Upper lobe of left lung (tissue), 6 donors: ENCODE measurements around the gene KIAA1958. TPM values are rescaled to one million over a fixed set of nuclear protein-coding genes. Genes with fewer than 3 reads are reported as not detected.

Experiments
- ATAC-seq, 2 donors: fragments of 200-7000 bp; cut with Tn5 transposase; one replicate each; pipeline ENCODE4 v1.9.1; 2022; ENCODE audit warnings: mild to moderate bottlenecking in 2 of 2, moderate library complexity in 2 of 2; ENCODE audit not compliant: low FRiP score in 2 of 2
- DNase-seq, 2 donors: peaks; one replicate each; pipeline ENCODE4 v3.0.0-alpha.2; 2019 to 2020
- H3K27ac ChIP-seq, 4 donors: fragments of 200-600 bp; sonication (generic); one replicate each; pipeline ENCODE4 v1.5.1; 2016 to 2019
- H3K27me3 ChIP-seq, 4 donors: fragments of 200-600 bp; sonication (generic); one replicate each; pipeline ENCODE4 v1.5.1; 2017 to 2019
- H3K36me3 ChIP-seq, 4 donors: fragments of 200-600 bp; sonication (generic); one replicate each; pipeline ENCODE4 v1.5.1; 2016 to 2019
- H3K4me1 ChIP-seq, 4 donors: fragments of 200-600 bp; sonication (generic); one replicate each; pipeline ENCODE4 v1.5.1; 2018 to 2019
- H3K4me3 ChIP-seq, 4 donors: fragments of 200-600 bp; sonication (generic); one replicate each; pipeline ENCODE4 v1.5.1; 2017 to 2019; ENCODE audit warnings: mild to moderate bottlenecking in 2 of 4, moderate library complexity in 1 of 4
- H3K9me3 ChIP-seq, 4 donors: fragments of 200-600 bp; sonication (generic); one replicate each; pipeline ENCODE4 v1.5.1; 2018 to 2019
- EP300 ChIP-seq, 4 donors: sonication (generic); formaldehyde crosslinking; IDR thresholded peaks; one replicate each; pipeline ENCODE4 v1.5.1; 2017; ENCODE audit warnings: antibody characterized with exemption in 4 of 4, control low read depth in 2 of 4
- POLR2A ChIP-seq, 4 donors: fragments of 450-650 bp; IDR thresholded peaks; one replicate each; pipeline ENCODE4 v1.5.1; 2016 to 2017; ENCODE audit warnings: antibody characterized with exemption in 4 of 4, mild to moderate bottlenecking in 2 of 4
- POLR2AphosphoS5 ChIP-seq, 2 donors: sonication (generic); formaldehyde crosslinking; IDR thresholded peaks; one replicate each; pipeline ENCODE4 v1.5.1; 2017; ENCODE audit warnings: antibody characterized with exemption in 2 of 2
- WGBS, 2 donors: methylation state at CpG; one replicate each; pipeline ENCODE4 v1.1.5; 2017 to 2018; 5-methylcytosine and 5-hydroxymethylcytosine counted together
- total RNA-seq, 6 donors: library from RNA; depleted of rRNA in 4 of 6; stranded (reverse); fragments of >200 nt in 4 of 6; gene quantifications; one replicate each; pipeline versions ENCODE4 v1.1.0 to v1.2.1, GENCODE V29; 2016 to 2021
- TF ChIP-seq, protein P1 (sequence below), 6 experiments: fragments of 450-650 bp in 4 of 6; fragments of 200-600 bp in 2 of 6; sonication (generic) in 2 of 6; IDR thresholded peaks; one replicate each; pipeline ENCODE4 v1.5.1; 2016 to 2019; ENCODE audit warnings: antibody characterized with exemption in 6 of 6
- donor health status: DM: no; HTN: no; CAD: no; lungs with moderate emphysema.
- donor health status: DM: no; HTN: yes; CAD: no; lungs with severe emphysema.

KIAA1958 gene
- total RNA-seq, 6 donors from 2014 or later = 9.2 to 21.1 (median 14.2) TPM

- no peaks in the 10 kb centered on the region for H3K27me3 ChIP-seq
- WGBS, 2 donors = 90 to 94% methylated on average over 5 of the region's 5 CpGs
- DNase-seq (no peak), ATAC-seq (no peak)
- TF ChIP-seq EP300 (IDR thresholded peaks at IDR 0.05) (no peak), POLR2A (IDR thresholded peaks at IDR 0.05) (no peak), POLR2AphosphoS5 (IDR thresholded peaks at IDR 0.05) (no peak)
- TF ChIP-seq, protein P1, sequence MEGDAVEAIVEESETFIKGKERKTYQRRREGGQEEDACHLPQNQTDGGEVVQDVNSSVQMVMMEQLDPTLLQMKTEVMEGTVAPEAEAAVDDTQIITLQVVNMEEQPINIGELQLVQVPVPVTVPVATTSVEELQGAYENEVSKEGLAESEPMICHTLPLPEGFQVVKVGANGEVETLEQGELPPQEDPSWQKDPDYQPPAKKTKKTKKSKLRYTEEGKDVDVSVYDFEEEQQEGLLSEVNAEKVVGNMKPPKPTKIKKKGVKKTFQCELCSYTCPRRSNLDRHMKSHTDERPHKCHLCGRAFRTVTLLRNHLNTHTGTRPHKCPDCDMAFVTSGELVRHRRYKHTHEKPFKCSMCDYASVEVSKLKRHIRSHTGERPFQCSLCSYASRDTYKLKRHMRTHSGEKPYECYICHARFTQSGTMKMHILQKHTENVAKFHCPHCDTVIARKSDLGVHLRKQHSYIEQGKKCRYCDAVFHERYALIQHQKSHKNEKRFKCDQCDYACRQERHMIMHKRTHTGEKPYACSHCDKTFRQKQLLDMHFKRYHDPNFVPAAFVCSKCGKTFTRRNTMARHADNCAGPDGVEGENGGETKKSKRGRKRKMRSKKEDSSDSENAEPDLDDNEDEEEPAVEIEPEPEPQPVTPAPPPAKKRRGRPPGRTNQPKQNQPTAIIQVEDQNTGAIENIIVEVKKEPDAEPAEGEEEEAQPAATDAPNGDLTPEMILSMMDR (IDR thresholded peaks at IDR 0.05) = no peak
- no peaks in the 10 kb centered on the region for H3K9me3 ChIP-seq
- peaks cover 0 to under 1% (median 0%) of the 10 kb centered on the region in 4 donors for H3K36me3 ChIP-seq
- H3K4me3 ChIP-seq = no peak overlapping the region
- H3K4me1 ChIP-seq = no peaks in the 10 kb centered on the region
- no peak overlapping the region for H3K27ac ChIP-seq
Observed at GRCh38 chr9:112654282-112654681, 167.7 kb downstream of the KIAA1958 start.

DNA sequence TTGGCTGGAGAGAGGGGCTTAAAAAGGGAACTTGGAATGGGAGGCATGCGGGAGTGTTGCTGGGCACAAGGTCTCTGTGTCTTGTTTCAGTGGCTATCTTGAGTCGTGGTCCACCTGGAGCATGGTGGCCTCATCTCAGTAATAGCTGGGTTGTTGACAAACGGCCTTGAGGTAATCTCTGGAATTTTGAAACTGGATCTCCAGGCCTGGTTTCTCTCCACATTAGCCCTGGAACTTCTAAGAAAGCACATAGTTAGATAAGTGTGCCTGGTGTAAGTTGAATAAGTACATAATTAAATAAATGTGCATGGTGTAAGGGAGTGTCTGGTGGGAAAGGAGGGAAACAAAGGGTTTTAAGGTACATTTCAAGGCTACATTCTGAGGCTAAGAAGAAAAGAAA lies 169.0 kb downstream of the KIAA1958 start:
- TF ChIP-seq POLR2AphosphoS5 (IDR thresholded peaks at IDR 0.05) (no peak), POLR2A (IDR thresholded peaks at IDR 0.05) (no peak), EP300 (IDR thresholded peaks at IDR 0.05) (no peak)
- TF ChIP-seq, protein P1 (IDR thresholded peaks at IDR 0.05) = no peak
- no peak overlapping the region for H3K27ac ChIP-seq
- H3K4me1 ChIP-seq = no peaks in the 10 kb centered on the region
- no peak overlapping the region for H3K4me3 ChIP-seq
- DNase-seq = no peak
- peaks cover 0 to 7% (median 0%) of the 10 kb centered on the region in 4 donors for H3K36me3 ChIP-seq
- H3K27me3 ChIP-seq = no peaks in the 10 kb centered on the region
- 80 to 83% methylated on average over 3 of the region's 3 CpGs for WGBS, 2 donors
- ATAC-seq = no peak
- no peaks in the 10 kb centered on the region for H3K9me3 ChIP-seq

- Histone ChIP-seq H3K9me3 (no peaks in the 10 kb centered on the region), H3K27me3 (no peaks in the 10 kb centered on the region), H3K27ac (no peak overlapping the region), H3K36me3 (peaks cover 0 to 7% (median 0%) of the 10 kb centered on the region in 4 donors), H3K4me3 (no peak overlapping the region), H3K4me1 (no peaks in the 10 kb centered on the region)
- peak in 1 of 2 donors; percentile 40 for ATAC-seq
- DNase-seq = peak in 1 of 2 donors; percentile 70
- TF ChIP-seq EP300 (IDR thresholded peaks at IDR 0.05) (no peak), POLR2AphosphoS5 (IDR thresholded peaks at IDR 0.05) (no peak), POLR2A (IDR thresholded peaks at IDR 0.05) (no peak)
- TF ChIP-seq, protein P1 (IDR thresholded peaks at IDR 0.05) = no peak
- 95 to 96% methylated on average over 5 to 12 of the region's 12 CpGs for WGBS, 2 donors
Observed at GRCh38 chr9:112659906-112660305, 173.3 kb downstream of the KIAA1958 start.

DNA sequence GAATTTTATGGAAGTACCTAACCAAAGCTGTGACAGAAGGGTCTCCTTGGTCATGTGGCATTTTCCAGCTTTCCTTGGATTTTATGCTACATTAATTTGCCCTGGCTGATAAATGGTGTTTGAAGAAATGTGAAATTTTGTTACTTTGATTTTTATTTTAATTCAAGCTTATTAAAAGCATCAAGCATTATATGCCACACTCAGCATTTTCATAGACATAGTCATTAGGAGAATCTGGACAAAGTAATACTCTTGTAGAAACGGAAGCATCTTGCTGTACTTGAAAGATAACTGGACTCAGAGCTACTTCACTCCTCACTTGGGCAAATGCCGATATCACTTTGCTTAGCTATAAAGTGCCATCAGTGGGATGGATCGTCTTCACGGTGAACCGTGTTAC lies 177.1 kb downstream of the KIAA1958 start:
- Histone ChIP-seq H3K4me1 (no peaks in the 10 kb centered on the region), H3K4me3 (no peak overlapping the region), H3K27ac (no peak overlapping the region), H3K9me3 (no peaks in the 10 kb centered on the region), H3K36me3 (peaks cover 0 to 7% (median 0%) of the 10 kb centered on the region in 4 donors), H3K27me3 (no peaks in the 10 kb centered on the region)
- no peak for ATAC-seq
- WGBS, 2 donors = 92 to 93% methylated on average over 5 of the region's 5 CpGs
- no peak for TF ChIP-seq POLR2AphosphoS5 (IDR thresholded peaks at IDR 0.05)
- TF ChIP-seq, protein P1 (IDR thresholded peaks at IDR 0.05) = no peak
- no peak for DNase-seq

DNA sequence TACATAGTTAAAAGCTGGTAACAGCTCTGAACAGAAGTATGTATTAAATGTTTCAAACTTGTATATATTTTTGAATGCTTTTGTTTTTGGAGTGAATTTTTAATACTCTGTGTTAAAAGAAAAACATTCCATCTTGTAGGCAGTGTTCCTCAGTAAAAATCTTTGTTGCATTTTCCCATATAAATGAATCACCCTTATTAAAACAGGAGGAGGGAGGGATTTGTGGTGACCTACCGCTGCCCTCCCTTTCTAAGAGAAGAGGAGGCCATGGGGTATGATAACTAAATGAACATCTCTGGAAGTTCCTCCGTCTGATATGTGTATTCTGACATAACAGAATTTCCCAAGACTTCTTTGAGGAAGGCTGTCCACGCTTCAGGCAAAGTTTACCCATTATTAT lies 177.9 kb downstream of the KIAA1958 start:
- ATAC-seq (no peak), DNase-seq (no peak)
- H3K36me3 ChIP-seq = peaks cover 0 to 4% (median 0%) of the 10 kb centered on the region in 4 donors
- no peaks in the 10 kb centered on the region for H3K9me3 ChIP-seq
- no peak for TF ChIP-seq POLR2AphosphoS5 (IDR thresholded peaks at IDR 0.05)
- TF ChIP-seq POLR2A (IDR thresholded peaks at IDR 0.05) = no peak
- TF ChIP-seq, protein P1 (IDR thresholded peaks at IDR 0.05) = no peak
- no peak for TF ChIP-seq EP300 (IDR thresholded peaks at IDR 0.05)
- H3K4me3 ChIP-seq = no peak overlapping the region
- no peak overlapping the region for H3K27ac ChIP-seq
- no peaks in the 10 kb centered on the region for H3K4me1 ChIP-seq
- no peaks in the 10 kb centered on the region for H3K27me3 ChIP-seq
- 87 to 89% methylated on average over 3 of the region's 3 CpGs for WGBS, 2 donors
